NCI-H446 (cell line): ENCODE measurements around the gene FOXO3.

Experiments
- DNase-seq, 2 experiments: peaks; one replicate each; lab custom pipeline; 2025; lab: John Stamatoyannopoulos, UW

FOXO3 gene

GRCh38 chr6:108574457-108575141, 13.9 kb downstream of the FOXO3 start:
- no peak for DNase-seq

- no peak for DNase-seq
Observed at GRCh38 chr6:108575905-108576494, 15.3 kb downstream of the FOXO3 start.

GRCh38 chr6:108576709-108577108, 16.0 kb downstream of the FOXO3 start:
- DNase-seq = no peak

- no peak for DNase-seq
Observed at GRCh38 chr6:108578166-108578565, 17.4 kb downstream of the FOXO3 start.

GRCh38 chr6:108578595-108579327, 18.0 kb downstream of the FOXO3 start:
- DNase-seq = no peak

- DNase-seq = no peak
Observed at GRCh38 chr6:108579328-108579721, 18.6 kb downstream of the FOXO3 start.

GRCh38 chr6:108580646-108581045, 19.9 kb downstream of the FOXO3 start:
- no peak for DNase-seq

GRCh38 chr6:108581237-108581931, 20.7 kb downstream of the FOXO3 start:
- DNase-seq = peak; percentile 16 to 39

GRCh38 chr6:108581932-108582475, 21.3 kb downstream of the FOXO3 start:
- no peak for DNase-seq

GRCh38 chr6:108582618-108583017, 21.9 kb downstream of the FOXO3 start:
- DNase-seq = no peak

- DNase-seq = no peak
Observed at GRCh38 chr6:108584323-108584722, 23.6 kb downstream of the FOXO3 start.

GRCh38 chr6:108585359-108585758, 24.6 kb downstream of the FOXO3 start:
- DNase-seq = no peak

GRCh38 chr6:108585921-108586536, 25.3 kb downstream of the FOXO3 start:
- DNase-seq = no peak

- DNase-seq = no peak
Observed at GRCh38 chr6:108587258-108588059, 26.7 kb downstream of the FOXO3 start.

GRCh38 chr6:108588586-108588985, 27.9 kb downstream of the FOXO3 start:
- no peak for DNase-seq

GRCh38 chr6:108589244-108589791, 28.6 kb downstream of the FOXO3 start:
- no peak for DNase-seq

GRCh38 chr6:108591040-108591816, 30.5 kb downstream of the FOXO3 start:
- DNase-seq = no peak

- DNase-seq = no peak
Observed at GRCh38 chr6:108592371-108593337, 31.9 kb downstream of the FOXO3 start.

- no peak for DNase-seq
Observed at GRCh38 chr6:108594151-108594550, 33.4 kb downstream of the FOXO3 start.
